ENCODE data around the gene C2CD3.

The C2CD3 gene

DNA sequence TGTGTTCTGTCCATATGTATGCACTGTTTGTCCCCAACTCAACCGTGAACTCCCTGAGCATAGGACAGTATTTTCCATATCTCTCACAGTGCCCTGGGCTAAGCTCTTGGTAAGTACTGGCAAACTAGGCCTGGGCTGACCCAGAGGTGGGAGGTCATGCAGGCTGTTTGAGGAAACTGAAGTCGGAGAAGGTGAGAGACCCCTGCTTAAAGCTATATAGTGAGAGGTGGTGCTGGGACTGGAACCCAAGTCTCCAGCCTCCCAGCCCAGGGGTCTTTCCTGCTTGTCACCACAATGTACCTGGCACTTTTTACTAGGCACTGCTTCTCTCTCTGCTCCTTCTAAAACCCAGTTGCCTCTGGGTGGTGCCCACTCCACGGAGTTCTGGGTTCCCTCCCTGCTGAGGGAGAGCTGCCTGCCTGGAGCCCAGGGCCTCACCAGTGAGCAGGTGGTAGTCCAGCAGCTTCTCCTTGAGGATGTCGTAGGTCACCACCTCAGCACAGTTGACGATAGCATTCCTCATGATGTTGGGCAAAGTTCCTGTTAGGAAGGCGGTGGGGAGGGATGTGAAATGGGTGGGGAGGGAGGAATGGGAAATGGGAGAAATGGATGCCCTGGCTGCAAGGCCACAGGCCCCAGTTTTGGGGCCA lies 166.6 kb downstream of the C2CD3 start:
- H3K36me3 ChIP-seq (replicated peaks; ENCODE audit: low read depth, low read length), result no peaks in the 10 kb centered on the region
- no peaks in the 10 kb centered on the region for H4K20me1 ChIP-seq (ENCODE audit: insufficient read depth, low read length)
- H3K27me3 ChIP-seq (ENCODE audit: low read depth, low read length), result no peaks in the 10 kb centered on the region
- H2AFZ ChIP-seq (ENCODE audit: low read depth, low read length), result no peak overlapping the region
- no peak overlapping the region for H3K4me3 ChIP-seq (ENCODE audit: low read length)
- H3K27ac ChIP-seq (ENCODE audit: low read length), result no peak overlapping the region
- H3K79me2 ChIP-seq (ENCODE audit: low read length), result no peaks in the 10 kb centered on the region
- H3K4me2 ChIP-seq (ENCODE audit: low read length), result no peak overlapping the region
- TF ChIP-seq CTCF (IDR thresholded peaks at IDR 0.05; ENCODE audit: low read depth, low read length) (no peak), EZH2phosphoT487 (IDR thresholded peaks at IDR 0.05; ENCODE audit: low read depth) (no peak)
- no peaks in the 10 kb centered on the region for H3K9me3 ChIP-seq (ENCODE audit: insufficient read depth, low read length)
- no peak overlapping the region for H3K9ac ChIP-seq (ENCODE audit: low read length)
- H3K4me1 ChIP-seq (ENCODE audit: low read length), result peaks cover 11% of the 10 kb centered on the region

GRCh38 chr11:74002832-74003231 lies 168.0 kb downstream of the C2CD3 start:
- no peaks in the 10 kb centered on the region for H3K36me3 ChIP-seq (replicated peaks; ENCODE audit: low read depth, low read length)
- H3K4me1 ChIP-seq (ENCODE audit: low read length), result peaks cover 11% of the 10 kb centered on the region
- no peaks in the 10 kb centered on the region for H3K9me3 ChIP-seq (ENCODE audit: insufficient read depth, low read length)
- H2AFZ ChIP-seq (ENCODE audit: low read depth, low read length), result no peak overlapping the region
- H3K27me3 ChIP-seq (ENCODE audit: low read depth, low read length), result no peaks in the 10 kb centered on the region
- TF ChIP-seq EZH2phosphoT487 (IDR thresholded peaks at IDR 0.05; ENCODE audit: low read depth) (no peak), CTCF (IDR thresholded peaks at IDR 0.05; ENCODE audit: low read depth, low read length) (no peak)
- no peak overlapping the region for H3K4me3 ChIP-seq (ENCODE audit: low read length)
- no peak overlapping the region for H3K9ac ChIP-seq (ENCODE audit: low read length)
- no peaks in the 10 kb centered on the region for H3K79me2 ChIP-seq (ENCODE audit: low read length)
- H3K4me2 ChIP-seq (ENCODE audit: low read length), result no peak overlapping the region
- H3K27ac ChIP-seq (ENCODE audit: low read length), result no peak overlapping the region
- H4K20me1 ChIP-seq (ENCODE audit: insufficient read depth, low read length), result no peaks in the 10 kb centered on the region

GRCh38 chr11:74001822-74002286 lies 168.9 kb downstream of the C2CD3 start:
- Histone ChIP-seq H3K36me3 (replicated peaks; ENCODE audit: low read depth, low read length) (no peaks in the 10 kb centered on the region), H3K4me3 (ENCODE audit: low read length) (no peak overlapping the region), H3K9me3 (ENCODE audit: insufficient read depth, low read length) (no peaks in the 10 kb centered on the region), H3K79me2 (ENCODE audit: low read length) (no peaks in the 10 kb centered on the region), H3K27ac (ENCODE audit: low read length) (no peak overlapping the region), H3K27me3 (ENCODE audit: low read depth, low read length) (no peaks in the 10 kb centered on the region), H4K20me1 (ENCODE audit: insufficient read depth, low read length) (no peaks in the 10 kb centered on the region), H3K4me2 (ENCODE audit: low read length) (no peak overlapping the region), H2AFZ (ENCODE audit: low read depth, low read length) (no peak overlapping the region), H3K4me1 (ENCODE audit: low read length) (peaks cover 20% of the 10 kb centered on the region), H3K9ac (ENCODE audit: low read length) (no peak overlapping the region)
- TF ChIP-seq EZH2phosphoT487 (IDR thresholded peaks at IDR 0.05; ENCODE audit: low read depth), result no peak
- TF ChIP-seq CTCF (IDR thresholded peaks at IDR 0.05; ENCODE audit: low read depth, low read length), result no peak

DNA sequence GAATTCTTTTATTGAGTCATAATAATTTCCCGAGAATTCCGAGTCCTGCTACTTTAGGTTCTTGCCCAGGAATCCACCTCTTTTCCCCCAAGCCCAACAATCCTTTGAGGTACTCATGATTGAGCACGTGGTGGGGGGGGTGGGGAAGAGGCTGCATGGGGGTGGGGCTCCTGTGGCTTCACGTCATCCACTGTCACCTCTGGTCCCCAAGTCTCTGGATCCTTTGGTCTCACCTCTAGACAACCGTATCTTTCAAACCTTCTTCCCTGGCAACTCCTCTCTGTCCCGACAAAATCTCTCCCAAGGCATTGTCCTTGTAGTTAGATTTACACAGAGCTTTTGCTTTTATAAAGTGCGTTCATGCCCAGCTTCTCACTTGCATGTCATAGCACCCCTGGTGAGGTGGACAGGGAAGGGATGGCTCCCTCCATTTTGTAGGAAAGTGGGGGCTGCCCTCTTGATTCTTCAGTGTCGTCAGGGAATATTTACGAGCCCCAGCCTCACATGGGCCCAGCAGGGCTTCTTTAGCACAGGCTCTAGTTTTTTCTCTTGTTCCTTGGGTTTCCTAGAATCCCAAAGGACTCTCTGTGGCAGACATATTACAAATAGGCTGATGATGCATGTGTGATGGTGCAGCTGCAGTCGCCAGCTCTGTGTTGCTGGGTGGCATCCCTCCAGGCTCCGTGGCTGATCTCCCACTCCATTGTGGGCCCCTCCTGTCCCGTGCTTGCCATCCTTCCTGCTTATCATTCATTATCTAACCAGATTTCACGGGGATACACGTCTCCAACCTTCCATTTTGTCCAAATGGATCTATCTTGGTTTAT lies 170.3 kb downstream of the C2CD3 start:
- no peaks in the 10 kb centered on the region for H3K9me3 ChIP-seq (ENCODE audit: insufficient read depth, low read length)
- TF ChIP-seq CTCF (IDR thresholded peaks at IDR 0.05; ENCODE audit: low read depth, low read length), result no peak
- TF ChIP-seq EZH2phosphoT487 (IDR thresholded peaks at IDR 0.05; ENCODE audit: low read depth), result no peak

More for the DNA sequence above, 170.3 kb downstream of the C2CD3 start:
- Histone ChIP-seq H3K9ac (ENCODE audit: low read length) (no peak overlapping the region), H3K4me3 (ENCODE audit: low read length) (no peak overlapping the region), H3K4me2 (ENCODE audit: low read length) (no peak overlapping the region), H4K20me1 (ENCODE audit: insufficient read depth, low read length) (no peaks in the 10 kb centered on the region), H3K27ac (ENCODE audit: low read length) (no peak overlapping the region), H2AFZ (ENCODE audit: low read depth, low read length) (no peak overlapping the region), H3K4me1 (ENCODE audit: low read length) (peaks cover 33% of the 10 kb centered on the region), H3K27me3 (ENCODE audit: low read depth, low read length) (no peaks in the 10 kb centered on the region), H3K79me2 (ENCODE audit: low read length) (no peaks in the 10 kb centered on the region), H3K36me3 (replicated peaks; ENCODE audit: low read depth, low read length) (no peaks in the 10 kb centered on the region)
